HG03342 (cell line): Measurements from ENCODE around the gene TSPAN14.

Experiments used
- ATAC-seq: cut with Tn5 transposase; IDR thresholded peaks from one replicate; pipeline ENCODE4 v1.9.1; 2021; ENCODE audit warnings: mild to moderate bottlenecking, moderate library complexity; ENCODE audit not compliant: unreplicated experiment

Gene TSPAN14

DNA sequence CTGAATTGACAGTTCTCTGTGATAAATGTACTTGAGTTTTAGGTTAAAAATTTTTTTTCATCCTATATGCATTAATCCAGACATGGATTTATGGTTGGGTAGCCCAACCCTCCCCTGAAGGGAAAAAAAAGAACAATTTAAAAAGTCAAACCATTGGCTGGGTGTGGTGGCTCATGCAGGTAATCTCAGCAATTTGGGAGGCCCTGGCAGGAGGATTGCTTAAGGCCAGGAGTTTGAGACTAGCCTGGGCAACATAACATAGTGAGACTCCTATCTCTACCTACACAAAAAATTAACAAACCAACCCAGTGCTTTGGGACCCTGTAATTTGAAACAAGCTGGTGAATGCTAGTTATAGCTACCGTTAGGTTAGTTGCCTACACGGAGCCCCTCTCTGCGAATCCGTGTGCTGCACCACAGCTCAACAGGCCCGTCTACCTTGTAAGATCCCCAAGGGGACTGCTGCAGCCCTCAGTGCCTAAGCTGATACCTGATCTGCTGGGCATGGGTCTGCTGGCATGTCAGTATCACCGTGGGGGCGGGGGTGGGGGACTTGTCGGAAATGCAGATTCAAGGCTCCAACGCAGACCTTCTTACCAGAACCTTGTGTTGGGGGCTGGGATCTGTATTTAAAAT, 32.8 kb downstream of the TSPAN14 start:
- ATAC-seq, result no peak

DNA sequence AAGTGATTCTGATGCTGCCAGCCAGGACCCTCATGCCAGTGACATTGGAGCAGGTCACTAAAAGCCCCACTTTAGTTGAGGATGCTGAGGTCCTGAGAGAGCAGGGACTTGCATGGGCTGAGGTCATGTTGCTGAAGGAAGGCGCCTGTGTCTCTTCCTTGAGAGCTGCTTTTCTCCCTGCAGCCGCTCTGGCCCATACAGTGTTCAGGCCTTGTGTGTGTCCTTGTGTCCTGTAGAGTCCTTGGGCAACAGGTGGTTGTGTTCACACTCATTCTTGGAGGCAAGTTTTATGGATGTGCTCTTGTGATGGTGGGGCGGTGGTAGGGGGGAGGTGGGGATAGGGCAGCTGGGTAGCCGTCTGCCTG, 33.3 kb downstream of the TSPAN14 start:
- ATAC-seq, result no peak

DNA sequence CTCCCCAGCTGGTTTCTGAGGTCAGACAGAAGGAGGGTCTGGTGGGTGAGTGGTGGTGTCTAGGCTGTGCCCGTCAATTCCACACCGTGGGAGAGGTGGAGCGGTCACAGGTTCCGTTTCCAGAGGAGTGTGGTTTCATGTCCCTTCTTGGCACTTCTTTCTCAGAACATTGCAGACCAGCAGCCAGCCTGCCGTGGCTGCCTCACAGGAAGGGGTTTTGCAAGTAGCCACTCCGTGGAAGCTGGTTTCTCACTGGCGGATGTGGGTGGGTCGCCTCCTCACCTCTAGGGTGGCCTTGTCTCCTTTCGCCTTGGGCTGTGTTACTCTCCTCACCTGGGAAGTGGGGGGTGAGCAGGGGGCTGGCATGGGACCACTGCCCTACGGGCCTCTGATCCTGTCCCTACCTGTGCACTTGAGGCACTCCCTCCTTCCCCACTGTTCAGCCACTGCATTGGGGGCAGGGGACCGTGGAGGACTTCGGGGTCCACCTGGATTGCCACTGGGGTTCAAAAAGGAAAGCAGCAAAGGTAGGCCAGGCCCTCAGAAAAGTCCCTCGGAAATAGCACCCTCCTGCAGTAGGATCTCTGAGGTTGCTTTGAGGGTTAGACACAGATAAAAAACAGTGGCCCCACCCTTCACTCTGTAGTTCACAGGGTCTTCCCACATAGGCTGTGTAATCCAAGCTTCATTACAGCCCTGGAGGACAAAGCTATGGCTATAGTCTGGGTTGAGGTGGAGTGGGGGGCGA, 33.9 kb downstream of the TSPAN14 start:
- no peak for ATAC-seq

DNA sequence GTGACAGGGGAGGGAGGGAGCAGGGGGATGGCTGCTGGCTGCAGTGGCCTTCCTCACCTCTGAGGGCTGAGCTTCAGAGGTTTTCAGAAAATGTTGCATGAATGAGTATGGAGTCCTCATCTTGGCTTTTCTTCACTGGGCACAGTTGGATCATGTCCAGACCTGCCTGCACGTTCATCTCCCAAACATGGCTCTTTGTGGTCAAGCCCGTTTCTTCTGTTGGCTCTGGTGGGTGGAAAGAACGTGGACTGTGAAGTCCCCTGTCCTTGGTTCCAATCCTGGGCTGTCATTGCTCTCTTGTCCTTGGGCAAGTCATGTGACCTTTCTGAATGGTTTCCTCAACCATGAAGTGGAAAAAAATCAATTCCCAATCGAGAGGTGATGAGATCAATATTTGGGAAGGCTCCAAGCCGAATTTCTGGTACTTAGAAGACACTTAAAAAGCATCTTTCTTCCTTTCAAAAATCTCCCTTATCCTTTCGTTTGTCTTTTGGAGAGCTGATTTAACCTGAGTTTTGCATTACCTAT, 34.5 kb downstream of the TSPAN14 start:
- ATAC-seq, result no peak

DNA sequence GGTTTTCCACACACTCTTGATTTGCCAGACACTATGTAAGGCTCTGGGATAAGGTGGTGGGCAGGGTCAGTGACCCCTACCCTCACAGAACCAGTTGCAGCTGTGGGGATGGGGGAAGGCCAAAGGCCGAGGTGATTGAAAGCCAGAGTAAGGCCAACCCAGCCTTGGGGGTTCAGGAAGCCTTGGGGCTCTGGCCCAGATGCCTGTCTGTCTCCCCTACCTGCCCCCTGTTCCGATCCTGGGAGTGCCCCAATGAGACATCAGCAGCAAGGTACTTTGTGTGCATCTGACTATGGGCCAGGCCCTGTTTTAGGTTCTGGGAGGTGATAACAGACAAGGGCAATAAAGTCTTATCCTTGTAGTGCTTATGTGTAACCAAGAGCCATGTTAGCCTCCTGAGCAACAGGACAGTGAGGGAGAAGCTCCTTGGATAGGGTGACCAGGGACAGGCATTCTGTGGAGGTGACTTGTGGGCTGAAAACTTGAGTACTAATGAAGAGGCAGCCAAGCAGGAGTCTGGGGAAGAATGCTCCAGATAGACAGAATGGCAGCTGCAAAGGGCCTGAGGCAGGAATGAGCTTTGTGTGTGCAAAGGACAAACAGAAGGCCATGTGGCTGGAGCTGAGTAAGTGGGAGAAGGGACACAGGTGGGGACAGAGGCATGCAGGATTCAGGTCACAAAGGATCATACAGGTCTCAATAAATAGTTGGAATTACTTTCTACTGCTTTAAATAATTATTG, 35.4 kb downstream of the TSPAN14 start:
- ATAC-seq, result no peak

DNA sequence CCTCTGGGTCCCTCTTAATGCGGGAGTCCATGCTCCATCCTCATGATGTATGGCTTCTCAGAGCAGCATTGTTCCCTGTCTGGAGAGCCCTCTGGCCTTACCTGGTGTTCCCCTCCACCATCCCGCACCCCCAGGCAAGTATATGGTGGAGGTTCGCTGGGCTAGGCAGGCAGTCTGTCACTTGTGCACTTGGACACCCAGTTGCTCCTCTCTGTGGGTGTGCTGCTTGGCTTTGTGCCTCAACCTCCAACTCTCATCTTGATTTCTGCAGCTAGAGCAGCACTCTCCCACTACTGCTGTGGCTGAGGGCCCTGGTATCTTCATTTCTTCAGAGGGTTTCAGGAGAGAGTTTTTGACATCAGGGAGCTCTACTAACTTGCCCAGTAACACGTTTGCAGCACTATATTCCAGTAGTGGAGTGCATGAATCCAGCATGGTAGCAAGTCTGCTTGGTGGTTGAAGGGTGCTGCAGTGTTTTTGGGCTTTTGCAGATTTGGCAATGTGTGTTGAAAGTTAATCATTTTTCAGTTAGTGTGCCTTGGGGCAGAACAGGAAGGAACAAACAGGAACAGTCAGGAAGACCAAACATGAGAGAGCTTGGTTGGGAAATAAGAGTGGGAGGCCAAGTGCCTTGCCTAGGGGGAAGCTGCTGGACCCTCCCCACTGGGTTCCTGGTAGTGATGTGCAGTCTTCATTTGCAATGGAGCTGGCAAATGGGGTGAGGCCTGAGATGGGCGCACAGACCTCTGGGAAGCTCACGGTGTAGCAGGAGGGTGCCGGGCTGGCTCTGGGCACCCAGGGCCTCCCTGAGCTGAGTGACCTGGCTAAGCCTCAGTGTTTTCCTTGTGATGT, 37.4 kb downstream of the TSPAN14 start:
- no peak for ATAC-seq

DNA sequence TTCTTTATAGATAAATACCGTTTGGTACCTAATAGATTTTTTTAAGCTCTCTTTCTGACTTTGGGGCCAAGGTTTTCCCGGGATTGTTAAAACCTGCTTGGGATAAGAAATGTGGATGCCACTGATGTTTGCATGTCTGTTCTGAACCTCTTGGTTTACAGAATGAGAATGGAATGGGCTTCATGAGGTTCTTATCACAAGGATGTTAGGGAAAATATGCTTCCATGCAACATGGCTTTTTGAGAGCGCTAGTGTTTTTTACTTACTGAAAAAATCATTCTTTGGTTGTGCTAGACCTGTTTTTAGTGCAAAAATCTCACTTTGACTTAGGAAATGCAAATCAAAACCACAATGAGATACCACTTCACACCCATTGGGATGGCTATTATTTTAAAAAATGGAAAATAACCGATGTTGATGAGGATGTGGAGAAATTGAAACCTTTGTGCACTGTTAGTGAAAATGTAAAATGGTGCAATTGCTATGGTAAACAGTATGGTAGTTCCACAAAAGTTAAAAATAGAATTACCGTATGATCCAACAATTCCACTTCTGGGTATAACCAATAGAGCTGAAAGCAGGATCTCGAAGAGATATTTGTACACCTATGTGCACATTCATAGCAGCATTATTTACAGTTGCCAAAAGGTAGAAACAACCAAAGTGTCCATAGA, 38.9 kb downstream of the TSPAN14 start:
- ATAC-seq, result peak; percentile 28

DNA sequence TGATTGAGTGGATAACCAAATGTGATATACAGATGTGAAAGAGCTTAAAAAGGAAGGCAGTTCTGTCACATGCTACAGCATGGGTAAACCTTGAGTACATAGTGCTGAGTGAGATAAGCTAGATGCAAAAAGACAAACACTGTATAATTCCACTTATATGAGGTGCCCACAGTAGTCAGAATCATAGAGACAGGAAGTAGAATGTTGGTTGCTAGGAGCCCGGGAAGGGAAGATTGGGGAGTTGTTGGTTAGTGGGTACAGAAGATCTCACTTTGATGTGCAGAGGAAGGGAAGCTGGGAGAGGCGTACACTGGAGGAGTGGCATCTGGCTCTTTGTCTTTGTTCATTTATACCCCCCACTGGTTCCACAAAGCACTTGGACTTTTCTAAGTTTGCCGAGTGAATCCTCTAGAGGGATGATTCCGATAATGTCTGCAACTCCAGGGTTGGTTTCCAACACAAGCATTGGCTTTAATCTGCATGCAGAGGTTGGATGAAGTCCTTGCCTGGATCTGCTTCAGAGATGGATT, 39.5 kb downstream of the TSPAN14 start:
- peak; percentile 62 for ATAC-seq

DNA sequence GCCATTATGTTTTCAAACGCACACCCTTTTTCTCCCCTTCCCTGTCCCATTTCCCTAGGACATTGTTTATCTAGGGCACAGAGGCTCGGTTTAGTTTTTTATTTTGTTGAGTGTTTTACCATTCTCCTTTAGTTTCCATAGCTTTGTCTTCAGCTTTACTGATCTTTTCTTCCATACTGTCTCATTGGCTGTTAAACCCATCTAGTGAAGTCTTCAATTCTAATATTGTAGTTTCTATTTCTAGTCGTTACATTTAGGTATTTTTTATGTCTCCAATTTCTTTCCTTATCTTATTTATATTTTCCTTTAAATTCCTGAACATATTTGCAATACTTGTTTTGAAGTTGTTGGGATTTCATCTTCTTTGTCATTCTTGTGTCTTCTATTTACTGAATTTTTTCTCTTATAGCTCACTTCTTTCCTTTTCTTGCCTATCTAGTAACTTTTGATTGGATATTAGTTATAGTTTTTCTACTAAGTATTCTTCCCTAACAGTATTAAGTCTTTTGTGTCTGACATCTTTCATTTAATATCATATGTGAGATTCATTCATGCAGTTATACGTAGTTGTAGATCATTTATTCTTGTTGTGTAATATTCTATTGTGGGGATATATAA, 42.6 kb downstream of the TSPAN14 start:
- no peak for ATAC-seq

DNA sequence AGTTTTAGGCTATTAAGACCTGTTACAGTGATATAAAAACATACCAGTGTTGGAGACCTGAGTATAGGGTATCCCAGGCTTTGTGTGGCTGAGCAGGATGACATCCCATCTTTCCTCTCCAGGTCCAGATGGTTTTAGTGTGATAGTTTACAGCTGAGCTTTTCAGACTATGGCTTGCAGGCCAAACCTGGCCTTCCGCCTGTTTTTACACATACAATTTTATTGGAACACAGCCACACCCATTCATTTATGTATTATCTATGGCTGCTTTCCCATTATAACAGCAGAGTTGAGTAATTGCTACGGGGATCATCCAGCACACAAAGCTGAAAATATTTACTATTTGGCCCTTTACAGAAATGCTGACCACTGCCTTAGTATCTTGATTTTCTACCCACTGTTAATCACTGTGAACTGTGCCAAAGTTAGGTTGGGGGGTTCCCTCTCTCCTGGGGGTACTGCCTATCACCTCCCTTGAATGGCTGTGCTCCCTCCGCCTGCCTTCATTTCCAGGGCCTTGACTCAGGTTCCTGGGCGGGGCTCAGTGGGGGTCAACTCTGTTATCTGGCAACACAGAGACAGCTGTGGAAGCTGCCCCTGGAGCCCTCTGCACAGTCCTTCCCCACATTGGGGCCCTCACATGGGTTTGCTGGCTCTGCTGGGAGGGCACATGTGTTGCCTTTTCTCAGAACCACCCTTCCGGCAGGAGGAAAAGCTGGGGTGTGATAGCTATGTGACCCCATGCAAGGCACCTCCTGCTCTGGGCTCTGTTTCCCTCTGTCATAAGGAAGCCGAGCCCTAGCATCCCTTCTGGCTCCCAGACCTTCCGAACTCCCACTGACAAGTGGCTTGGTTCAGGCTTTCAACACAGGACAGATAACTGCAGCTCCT, 43.3 kb downstream of the TSPAN14 start:
- no peak for ATAC-seq

DNA sequence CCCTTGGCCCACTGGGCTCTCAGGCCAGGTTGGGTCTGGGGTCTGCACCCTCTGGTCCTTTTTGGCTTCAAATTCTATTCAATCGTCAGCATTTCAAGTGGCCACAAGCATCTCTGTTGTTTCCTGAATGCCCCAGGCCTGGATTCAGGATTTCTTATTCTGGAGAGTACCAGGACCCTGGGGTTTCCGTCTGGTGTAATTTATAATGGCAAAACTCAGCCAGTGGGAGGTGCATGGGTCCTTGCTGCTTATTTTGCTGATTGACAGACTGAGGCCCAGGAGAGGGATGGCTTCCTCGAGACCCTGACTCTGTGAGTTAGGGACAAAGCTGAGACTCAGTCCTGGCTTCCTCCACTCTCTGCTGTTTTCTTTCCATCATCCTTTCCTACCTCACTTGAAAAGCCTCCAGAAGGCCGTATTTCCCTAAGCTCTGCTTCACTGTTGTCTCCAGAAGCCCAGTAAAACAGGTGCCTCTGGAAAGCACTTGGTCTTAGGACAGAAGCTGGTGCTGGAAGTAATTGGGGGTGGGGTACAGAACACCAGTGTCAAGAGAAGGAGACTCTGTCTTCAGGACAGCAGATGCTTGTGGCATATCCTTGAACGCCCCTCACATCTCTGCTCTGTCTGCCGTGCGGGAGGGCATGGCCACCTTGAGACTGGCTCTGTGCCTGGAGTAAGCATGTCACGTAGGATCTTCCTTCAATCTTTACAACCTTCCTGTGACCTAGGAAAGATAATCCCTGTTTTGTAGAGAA, 44.1 kb downstream of the TSPAN14 start:
- ATAC-seq, result no peak

DNA sequence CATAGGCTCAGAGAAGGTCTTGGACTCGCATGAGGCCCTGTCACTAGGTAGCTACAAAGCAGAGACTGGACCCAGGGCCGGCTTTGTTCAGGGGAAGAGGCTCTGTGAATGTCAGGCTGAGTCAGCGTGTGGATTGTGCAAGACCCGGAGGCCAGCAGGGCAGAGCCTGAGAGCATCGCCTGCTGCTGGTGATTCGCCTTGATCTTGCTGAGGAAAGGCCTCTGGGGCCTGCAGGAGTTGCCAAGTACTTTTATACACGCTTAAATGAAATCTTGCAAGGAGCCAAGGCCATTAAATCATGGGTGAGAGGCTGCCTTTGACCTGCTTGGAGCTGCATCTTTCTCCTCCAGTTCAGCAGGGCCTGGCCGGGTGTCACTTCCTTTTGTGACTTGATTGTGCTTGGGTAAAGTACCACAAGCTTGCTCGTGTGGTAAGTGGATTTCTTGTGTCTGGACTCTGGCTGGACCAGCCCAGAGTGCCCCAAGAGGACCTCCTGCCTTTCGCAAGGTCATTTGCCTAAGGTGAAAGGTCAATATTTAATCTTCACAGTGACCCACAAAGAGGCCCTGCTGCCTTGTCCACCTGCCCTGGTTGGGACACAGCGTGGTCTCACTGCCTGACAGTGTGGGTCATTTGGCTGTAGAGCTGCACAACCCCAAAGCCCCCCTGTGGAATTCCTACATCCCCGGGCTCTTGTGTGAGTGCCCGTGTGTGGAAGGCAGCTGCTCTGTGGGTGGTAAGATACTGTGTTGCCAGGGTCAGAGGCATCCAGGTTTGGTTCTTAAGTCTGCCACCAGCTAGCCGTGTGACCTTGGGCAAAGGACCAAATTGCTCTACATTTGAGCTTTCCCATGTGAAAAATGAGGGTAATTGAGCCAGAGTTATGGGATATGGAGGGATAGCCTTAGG, 45.0 kb downstream of the TSPAN14 start:
- ATAC-seq, result no peak

DNA sequence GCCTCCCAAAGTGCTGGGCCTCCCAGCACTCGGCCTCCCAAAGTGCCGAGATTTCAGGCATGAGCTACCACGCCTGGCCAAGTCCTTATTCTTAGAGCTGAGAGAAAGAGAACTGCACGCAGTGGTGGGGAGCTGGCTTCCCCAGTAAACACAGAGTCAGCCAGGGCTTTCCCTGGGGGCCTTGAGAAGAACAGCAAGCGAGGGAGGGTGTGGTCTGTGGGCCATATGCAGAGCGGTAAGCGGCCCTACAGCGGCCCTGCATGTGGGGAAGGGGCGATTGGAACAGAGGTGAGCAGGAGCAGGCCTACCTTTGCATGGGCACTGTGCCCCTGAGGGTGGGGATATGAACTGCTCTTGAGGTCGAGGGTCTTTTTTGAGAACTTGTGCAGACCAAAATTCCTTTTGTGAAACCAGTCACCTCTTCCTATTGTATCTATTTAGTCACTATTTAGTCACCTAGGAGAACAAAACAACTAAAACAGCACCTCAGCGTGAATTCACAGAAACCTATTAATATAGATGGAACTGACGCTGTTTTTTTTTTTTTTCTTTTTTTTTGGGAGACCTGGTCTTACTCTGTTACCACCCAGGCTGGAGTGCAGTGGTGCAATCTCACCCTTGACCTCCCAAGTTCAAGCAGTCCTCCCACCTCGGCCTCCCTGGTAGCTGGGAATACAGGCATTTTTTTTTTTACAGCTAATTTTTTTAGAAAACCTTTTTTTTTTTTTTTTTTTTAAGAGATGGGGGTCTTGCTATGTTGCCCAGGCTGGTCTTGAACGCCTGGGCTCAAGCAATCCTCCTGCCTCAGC, 46.7 kb downstream of the TSPAN14 start:
- peak; percentile 79 for ATAC-seq

DNA sequence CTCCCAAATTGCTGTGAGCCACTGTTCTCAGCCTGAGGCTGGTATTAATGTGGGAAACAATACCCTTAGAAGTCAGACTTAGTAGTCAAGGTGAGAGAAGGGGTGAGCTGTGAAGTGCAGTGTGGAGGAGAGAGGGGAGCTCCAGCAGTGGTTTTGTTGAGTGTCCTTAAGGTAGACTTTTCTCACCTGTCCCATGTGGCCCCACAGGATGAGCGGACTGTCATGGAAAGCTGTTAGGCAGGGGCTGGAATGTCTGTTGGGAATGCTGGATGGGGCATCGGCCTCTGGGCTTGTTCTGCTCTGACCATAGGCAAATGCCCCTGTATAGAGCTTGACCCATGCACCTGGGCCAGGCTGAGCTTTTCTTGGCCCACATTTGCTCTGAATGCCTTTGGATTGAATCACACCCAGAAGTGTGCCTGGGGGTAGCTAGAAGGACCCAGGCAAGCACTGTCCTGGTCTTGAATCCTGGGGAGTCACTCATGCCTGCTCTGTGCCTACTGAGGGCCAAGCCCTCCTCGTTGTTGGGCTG, 47.3 kb downstream of the TSPAN14 start:
- ATAC-seq, result no peak

DNA sequence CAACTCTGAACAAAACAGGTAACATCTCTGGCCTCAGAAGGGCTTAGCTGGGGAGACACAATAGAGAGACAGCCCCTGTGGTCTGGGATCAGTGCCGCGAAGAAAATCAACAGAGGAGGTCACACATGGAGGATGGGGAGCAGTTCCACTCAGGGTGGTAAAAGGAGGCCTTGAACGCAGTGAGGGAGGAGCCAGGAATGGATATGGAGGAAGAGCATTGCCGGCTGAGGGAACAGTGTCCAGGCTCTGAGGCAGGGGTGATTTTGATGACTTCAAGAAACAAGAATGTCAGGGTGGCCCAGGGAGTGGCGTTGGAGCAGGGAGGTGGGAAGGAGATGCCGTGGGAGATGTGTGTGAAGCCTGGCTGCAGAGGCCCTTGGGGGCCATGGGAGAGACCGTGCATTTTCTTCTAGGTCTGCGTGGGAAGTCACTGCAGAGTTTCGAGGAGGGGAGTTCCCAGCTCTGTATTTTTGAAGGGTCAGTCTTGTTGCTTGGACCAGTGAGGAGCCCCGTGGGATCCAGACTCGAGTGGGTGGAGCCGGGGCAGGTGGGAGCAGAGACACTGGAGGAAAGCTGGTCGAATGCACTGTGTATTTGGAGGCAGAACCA, 47.9 kb downstream of the TSPAN14 start:
- no peak for ATAC-seq
